Astrocyte (in vitro differentiated cells and primary cell): ENCODE measurements around the gene PAGE2.

Experiments
- EZH2 ChIP-seq: IDR thresholded peaks from 2 replicates; pipeline ENCODE4 v1.6.1; 2012; ENCODE audit warnings: mild to moderate bottlenecking, low read length, inconsistent platforms; ENCODE audit not compliant: insufficient read depth
- TF ChIP-seq, protein P1 (sequence below): IDR thresholded peaks from 2 replicates; pipeline ENCODE4 v1.5.1; 2011; ENCODE audit warnings: low read depth, mild to moderate bottlenecking, inconsistent platforms, low read length, moderate library complexity; ENCODE audit not compliant: insufficient read depth

DNA sequence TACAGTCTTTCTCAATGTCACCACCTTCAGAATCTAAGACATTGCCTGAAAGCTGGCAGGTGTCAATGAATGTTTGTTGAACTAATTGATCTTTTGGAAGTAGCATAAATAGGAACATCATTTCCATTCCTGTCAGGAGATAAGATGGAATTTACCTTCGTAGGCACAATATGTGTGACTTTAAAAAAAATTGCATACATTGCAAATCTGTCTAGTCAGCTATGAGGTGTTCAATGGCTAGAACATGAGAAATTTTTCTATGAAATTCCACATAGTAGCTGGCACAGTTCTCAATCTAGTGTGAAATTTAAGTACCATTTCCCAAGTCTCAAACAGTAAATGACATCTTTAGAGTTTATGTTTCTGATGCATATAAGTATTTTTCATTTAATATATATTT is 10.3 kb downstream of the PAGE2 start:
- TF ChIP-seq, protein P1, sequence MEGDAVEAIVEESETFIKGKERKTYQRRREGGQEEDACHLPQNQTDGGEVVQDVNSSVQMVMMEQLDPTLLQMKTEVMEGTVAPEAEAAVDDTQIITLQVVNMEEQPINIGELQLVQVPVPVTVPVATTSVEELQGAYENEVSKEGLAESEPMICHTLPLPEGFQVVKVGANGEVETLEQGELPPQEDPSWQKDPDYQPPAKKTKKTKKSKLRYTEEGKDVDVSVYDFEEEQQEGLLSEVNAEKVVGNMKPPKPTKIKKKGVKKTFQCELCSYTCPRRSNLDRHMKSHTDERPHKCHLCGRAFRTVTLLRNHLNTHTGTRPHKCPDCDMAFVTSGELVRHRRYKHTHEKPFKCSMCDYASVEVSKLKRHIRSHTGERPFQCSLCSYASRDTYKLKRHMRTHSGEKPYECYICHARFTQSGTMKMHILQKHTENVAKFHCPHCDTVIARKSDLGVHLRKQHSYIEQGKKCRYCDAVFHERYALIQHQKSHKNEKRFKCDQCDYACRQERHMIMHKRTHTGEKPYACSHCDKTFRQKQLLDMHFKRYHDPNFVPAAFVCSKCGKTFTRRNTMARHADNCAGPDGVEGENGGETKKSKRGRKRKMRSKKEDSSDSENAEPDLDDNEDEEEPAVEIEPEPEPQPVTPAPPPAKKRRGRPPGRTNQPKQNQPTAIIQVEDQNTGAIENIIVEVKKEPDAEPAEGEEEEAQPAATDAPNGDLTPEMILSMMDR = no peak
- no peak for TF ChIP-seq EZH2
